Activated CD4-positive, alpha-beta T cell treated with anti-CD3 and anti-CD28 coated beads, Interleukin-2, amount 10 ng/mL, durations not matched to agents 24 days and 14 days (primary cell): Measurements from ENCODE around the gene STK38. TPM values are rescaled to one million over a fixed set of nuclear protein-coding genes. Genes with fewer than 3 reads are reported as not detected.
A peak's percentile ranks its signal among the peaks of the same experiment; 100 is the strongest.
"Not testable (repeated sequence)": the region's sequence is repeated elsewhere in the genome, so short reads cannot be mapped to it uniquely, and the experiment has no call there.

Source experiments
- DNase-seq: peaks from one replicate; pipeline ENCODE4 v3.0.0; 2022
- H3K27ac Mint-ChIP-seq: one replicate; pipeline ENCODE4 v1.8.0; 2022; ENCODE audit warnings: mild to moderate bottlenecking, mixed read lengths
- H3K27me3 Mint-ChIP-seq: one replicate; pipeline ENCODE4 v1.8.0; 2022; ENCODE audit warnings: mixed read lengths
- H3K36me3 Mint-ChIP-seq: one replicate; pipeline ENCODE4 v1.8.0; 2022; ENCODE audit warnings: low read depth, mild to moderate bottlenecking, mixed read lengths
- H3K4me1 Mint-ChIP-seq: one replicate; pipeline ENCODE4 v1.8.0; 2021; ENCODE audit warnings: mixed read lengths
- H3K4me3 Mint-ChIP-seq: one replicate; pipeline ENCODE4 v1.8.0; 2022; ENCODE audit warnings: mild to moderate bottlenecking, moderate library complexity, mixed read lengths
- H3K9me3 Mint-ChIP-seq: one replicate; pipeline ENCODE4 v1.8.0; 2021; ENCODE audit warnings: mixed read lengths
- intact Hi-C: fragments of 100-400 bp; cut with micrococcal nuclease; formaldehyde crosslinking; loops from one replicate; pipeline ENCODE4 v1.15.1; 2023
- total RNA-seq: library from RNA; stranded (reverse); gene quantifications from 2 replicates; pipeline ENCODE4 v1.2.3, GENCODE V29; 2022

Gene STK38
- total RNA-seq, result 20.7 and 21.5 TPM in 2 replicates

- H3K4me1 Mint-ChIP-seq, result peaks cover 37% of the 10 kb centered on the region
These were observed at the start of gene STK38 for GRCh38 chr6:36546920-36547645. Gene STK38, minus strand, starts transcription at chr6:36547479. Its CDS starts 7,277 bp downstream, at chr6:36540202.

GRCh38 chr6:36596356-36596755 lies 49.1 kb upstream of the STK38 start:
- Mint-ChIP-seq H3K4me3 (peak overlapping the region; percentile 92), H3K4me1 (peaks cover 43% of the 10 kb centered on the region), H3K9me3 (no peaks in the 10 kb centered on the region), H3K27me3 (no peaks in the 10 kb centered on the region), H3K27ac (peak overlapping the region; percentile 98), H3K36me3 (peaks cover 69% of the 10 kb centered on the region)
- intact Hi-C loops, result no loop called here
- no peak for DNase-seq

More at GRCh38 chr6:36546920-36547645, at the start of gene STK38:
- Mint-ChIP-seq H3K9me3 (no peaks in the 10 kb centered on the region), H3K36me3 (peaks cover 9% of the 10 kb centered on the region), H3K4me3 (peak within 1 kb of the TSS; percentile 94), H3K27ac (peak within 1 kb of the TSS; percentile 92), H3K27me3 (no peaks in the 10 kb centered on the region)
- DNase-seq, result peak; percentile 96
- intact Hi-C loops, result loop anchor here (1.0 to 5.0 kb wide), 5 partner anchors 47 to 210 kb away; partner anchors contain the start of genes KCTD20, PXT1 and SRSF3

- Mint-ChIP-seq H3K4me3 (peak overlapping the region; percentile 92), H3K9me3 (no peaks in the 10 kb centered on the region), H3K36me3 (peaks cover 55% of the 10 kb centered on the region), H3K27me3 (no peaks in the 10 kb centered on the region), H3K27ac (peak overlapping the region; percentile 98), H3K4me1 (peaks cover 39% of the 10 kb centered on the region)
- DNase-seq, result peak; percentile 74
- intact Hi-C loops, result loop anchor here (1.0 to 5.0 kb wide), 7 partner anchors 9 to 837 kb away; partner anchors contain the start of genes CMTR1, KCTD20, MAPK14 and PXT1
These were observed 47.8 kb upstream of the STK38 start for GRCh38 chr6:36594816-36595643.

GRCh38 chr6:36594029-36594815 lies 46.9 kb upstream of the STK38 start, which contains the start of gene SRSF3:
Gene SRSF3, plus strand, starts transcription at chr6:36594362. Its CDS starts 2,401 bp downstream, at chr6:36596763.
- DNase-seq, result peak; percentile 99
- no peaks in the 10 kb centered on the region for H3K27me3 Mint-ChIP-seq
- peak within 1 kb of the TSS; percentile 92 for H3K4me3 Mint-ChIP-seq
- H3K4me1 Mint-ChIP-seq, result peaks cover 32% of the 10 kb centered on the region
- H3K36me3 Mint-ChIP-seq, result peaks cover 47% of the 10 kb centered on the region
- intact Hi-C loops, result loop anchor here (1.0 to 5.0 kb wide), 6 partner anchors 47 to 838 kb away; partner anchors contain the start of genes CMTR1, KCTD20, MAPK14 and PXT1
- peak within 1 kb of the TSS; percentile 98 for H3K27ac Mint-ChIP-seq
- no peaks in the 10 kb centered on the region for H3K9me3 Mint-ChIP-seq

- DNase-seq, result peak; percentile 88
- Mint-ChIP-seq H3K27ac (peak overlapping the region; percentile 98), H3K9me3 (no peaks in the 10 kb centered on the region), H3K36me3 (peaks cover 41% of the 10 kb centered on the region), H3K27me3 (no peaks in the 10 kb centered on the region), H3K4me3 (peak overlapping the region; percentile 92), H3K4me1 (peaks cover 26% of the 10 kb centered on the region)
- intact Hi-C loops, result loop anchor here (1.0 to 5.0 kb wide), 6 partner anchors 46 to 839 kb away; partner anchors contain the start of genes CMTR1, KCTD20, MAPK14 and PXT1
These were observed 46.3 kb upstream of the STK38 start for GRCh38 chr6:36593569-36594028.

GRCh38 chr6:36592221-36592655 lies 45.0 kb upstream of the STK38 start:
- no peak for DNase-seq
- Mint-ChIP-seq H3K4me1 (peaks cover 19% of the 10 kb centered on the region), H3K4me3 (peak overlapping the region; percentile 84), H3K36me3 (peaks cover 28% of the 10 kb centered on the region), H3K27me3 (no peaks in the 10 kb centered on the region), H3K27ac (peak overlapping the region; percentile 95), H3K9me3 (no peaks in the 10 kb centered on the region)
- intact Hi-C loops, result loop anchor here (5.0 kb wide), 1 partner anchor 840 kb away; the partner anchor contains the start of gene CMTR1

GRCh38 chr6:36590237-36590636 lies 43.0 kb upstream of the STK38 start:
- Mint-ChIP-seq H3K4me1 (peaks cover 12% of the 10 kb centered on the region), H3K9me3 (no peaks in the 10 kb centered on the region), H3K36me3 (peaks cover 10% of the 10 kb centered on the region), H3K27me3 (peaks cover 1% of the 10 kb centered on the region), H3K27ac (no peak overlapping the region), H3K4me3 (no peak overlapping the region)
- no peak for DNase-seq
- intact Hi-C loops, result loop anchor here (5.0 kb wide), 1 partner anchor 842 kb away; the partner anchor contains the start of gene CMTR1

- DNase-seq, H3K36me3 Mint-ChIP-seq, H3K27ac Mint-ChIP-seq, H3K27me3 Mint-ChIP-seq, H3K4me3 Mint-ChIP-seq, H3K9me3 Mint-ChIP-seq, intact Hi-C loops: not testable (repeated sequence)
- peaks cover 10% of the 10 kb centered on the region for H3K4me1 Mint-ChIP-seq
These were observed 41.7 kb upstream of the STK38 start for GRCh38 chr6:36589025-36589400.

- no peaks in the 10 kb centered on the region for H3K9me3 Mint-ChIP-seq
- H3K4me3 Mint-ChIP-seq, result no peak overlapping the region
- intact Hi-C loops, result no loop called here
- no peak overlapping the region for H3K27ac Mint-ChIP-seq
- no peaks in the 10 kb centered on the region for H3K4me1 Mint-ChIP-seq
- H3K27me3 Mint-ChIP-seq, result peaks cover 1% of the 10 kb centered on the region
- no peaks in the 10 kb centered on the region for H3K36me3 Mint-ChIP-seq
- no peak for DNase-seq
These were observed 39.3 kb upstream of the STK38 start for GRCh38 chr6:36586606-36587005.

GRCh38 chr6:36581716-36582115 lies 34.4 kb upstream of the STK38 start:
- intact Hi-C loops, result no loop called here
- Mint-ChIP-seq H3K4me1 (peaks cover 5% of the 10 kb centered on the region), H3K36me3 (no peaks in the 10 kb centered on the region), H3K4me3 (no peak overlapping the region), H3K27me3 (peaks cover 1% of the 10 kb centered on the region), H3K9me3 (no peaks in the 10 kb centered on the region), H3K27ac (no peak overlapping the region)
- no peak for DNase-seq

- no peak for DNase-seq
- H3K27me3 Mint-ChIP-seq, result no peaks in the 10 kb centered on the region
- no peaks in the 10 kb centered on the region for H3K36me3 Mint-ChIP-seq
- H3K4me3 Mint-ChIP-seq, result no peak overlapping the region
- H3K27ac Mint-ChIP-seq, result no peak overlapping the region
- peaks cover 5% of the 10 kb centered on the region for H3K4me1 Mint-ChIP-seq
- intact Hi-C loops, result no loop called here
- no peaks in the 10 kb centered on the region for H3K9me3 Mint-ChIP-seq
These were observed 32.9 kb upstream of the STK38 start for GRCh38 chr6:36580184-36580526.

- Mint-ChIP-seq H3K27ac (no peak overlapping the region), H3K4me1 (peaks cover 5% of the 10 kb centered on the region), H3K4me3 (no peak overlapping the region), H3K9me3 (no peaks in the 10 kb centered on the region), H3K27me3 (no peaks in the 10 kb centered on the region), H3K36me3 (no peaks in the 10 kb centered on the region)
- no peak for DNase-seq
- intact Hi-C loops, result no loop called here
These were observed 31.2 kb upstream of the STK38 start for GRCh38 chr6:36578431-36578830.

GRCh38 chr6:36578030-36578429 lies 30.8 kb upstream of the STK38 start:
- intact Hi-C loops, result no loop called here
- no peak for DNase-seq
- Mint-ChIP-seq H3K36me3 (no peaks in the 10 kb centered on the region), H3K27ac (no peak overlapping the region), H3K27me3 (no peaks in the 10 kb centered on the region), H3K4me1 (peaks cover 5% of the 10 kb centered on the region), H3K9me3 (no peaks in the 10 kb centered on the region), H3K4me3 (no peak overlapping the region)
